A204.1 (cell line): ENCODE results near the gene BCAT1.
"Not testable (repeated sequence)": the region's sequence is repeated elsewhere in the genome, so short reads cannot be mapped to it uniquely, and the experiment has no call there.

Experiments used
- FAIRE-seq: peaks from 2 replicates; lab custom pipeline; 2012; peaks lifted over from hg19 to GRCh38; lab: Jason Lieb, UNC

BCAT1 gene

DNA sequence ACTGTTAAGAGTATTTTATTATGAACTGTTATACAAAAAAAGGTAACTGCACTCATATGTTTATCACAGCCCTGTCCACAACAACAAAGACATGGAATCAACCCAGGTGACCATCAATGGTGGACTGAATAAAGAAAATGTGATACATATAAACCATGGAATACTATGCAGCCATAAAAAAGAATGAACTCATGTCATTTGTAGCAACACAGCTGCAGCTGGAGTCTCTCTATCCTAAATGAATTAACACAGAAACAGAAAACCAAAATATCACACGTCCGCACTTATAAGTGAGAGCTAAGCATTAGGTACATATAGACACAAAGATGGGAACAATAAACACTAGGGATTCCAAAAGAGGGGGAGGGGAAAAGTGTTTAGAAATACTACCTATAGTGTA lies 95.8 kb downstream of the BCAT1 start:
- no peak for FAIRE-seq

DNA sequence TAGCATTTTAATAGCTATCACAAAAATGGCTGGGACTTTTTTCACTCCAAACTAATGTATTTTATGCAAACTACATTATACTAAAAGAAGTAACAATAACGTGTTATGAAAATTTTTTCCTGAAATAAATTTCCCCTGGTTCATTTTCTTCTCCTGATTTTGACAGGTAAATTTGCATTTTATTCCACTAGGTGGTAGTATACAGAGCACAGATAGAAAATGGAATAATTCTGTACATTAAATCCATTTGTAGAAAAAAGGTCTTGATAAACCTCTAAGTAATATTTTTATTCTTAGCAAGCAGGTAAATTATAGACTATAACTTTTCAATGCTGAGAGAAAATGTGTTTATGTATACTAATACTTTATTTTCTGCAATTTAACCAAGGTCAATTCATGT lies 96.5 kb downstream of the BCAT1 start:
- FAIRE-seq = peak; percentile 93

DNA sequence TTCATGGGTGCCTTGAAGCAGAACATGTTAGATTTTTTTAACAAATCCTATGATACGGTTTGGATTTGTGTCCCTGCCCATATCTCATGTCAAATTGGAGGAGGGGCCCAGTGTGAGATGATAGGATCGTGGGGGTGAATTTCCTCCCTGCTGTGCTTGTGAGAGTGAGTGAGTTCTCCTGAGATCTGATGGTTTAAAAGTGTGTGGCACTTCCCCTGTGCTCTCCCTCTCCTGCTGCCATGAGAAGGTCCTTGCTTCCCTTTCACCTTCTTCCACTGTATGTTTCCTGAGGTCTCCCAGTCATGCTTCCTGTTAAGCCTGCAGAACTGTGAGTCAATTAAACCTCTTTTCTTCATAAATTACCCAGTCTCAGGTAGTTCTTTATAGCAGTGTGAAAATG lies 97.0 kb downstream of the BCAT1 start:
- FAIRE-seq = not testable (repeated sequence)

DNA sequence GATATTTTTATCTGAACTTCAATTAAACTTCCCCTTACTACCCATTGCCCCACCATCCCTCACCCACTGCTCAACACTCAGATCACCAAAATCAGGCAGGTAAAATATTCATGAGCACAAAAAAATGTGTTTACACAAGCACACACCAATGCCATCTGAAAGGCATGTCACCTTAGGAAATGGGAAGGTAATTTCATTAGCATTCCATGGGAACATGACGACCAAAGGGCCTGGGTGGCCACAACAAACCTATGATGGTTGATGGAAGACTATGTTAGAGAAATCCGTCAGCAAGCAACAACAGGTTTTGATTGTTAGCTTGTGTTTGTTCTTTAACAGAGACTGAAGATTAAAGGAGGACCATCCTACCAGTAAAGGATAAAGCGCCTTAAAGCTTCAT lies 97.6 kb downstream of the BCAT1 start:
- FAIRE-seq = no peak

DNA sequence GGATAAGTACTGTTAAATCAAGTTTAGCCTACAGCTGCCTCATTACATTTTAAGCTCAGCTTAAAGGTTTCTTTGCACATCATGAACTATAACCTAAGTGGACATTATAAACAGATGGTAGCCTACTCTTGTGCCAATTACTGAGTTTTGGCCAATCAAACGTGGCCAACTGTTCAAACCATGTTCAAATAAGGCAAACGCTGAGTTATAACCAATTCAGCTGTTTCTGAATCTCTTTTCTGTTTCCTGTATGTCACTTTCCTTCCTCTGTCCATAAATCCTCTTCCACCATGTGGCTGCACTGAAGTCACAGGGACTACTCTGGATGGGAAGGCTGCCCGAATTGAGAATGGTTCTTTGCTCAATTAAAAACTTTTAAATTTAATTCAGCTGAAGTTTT lies 98.4 kb downstream of the BCAT1 start:
- FAIRE-seq = no peak

DNA sequence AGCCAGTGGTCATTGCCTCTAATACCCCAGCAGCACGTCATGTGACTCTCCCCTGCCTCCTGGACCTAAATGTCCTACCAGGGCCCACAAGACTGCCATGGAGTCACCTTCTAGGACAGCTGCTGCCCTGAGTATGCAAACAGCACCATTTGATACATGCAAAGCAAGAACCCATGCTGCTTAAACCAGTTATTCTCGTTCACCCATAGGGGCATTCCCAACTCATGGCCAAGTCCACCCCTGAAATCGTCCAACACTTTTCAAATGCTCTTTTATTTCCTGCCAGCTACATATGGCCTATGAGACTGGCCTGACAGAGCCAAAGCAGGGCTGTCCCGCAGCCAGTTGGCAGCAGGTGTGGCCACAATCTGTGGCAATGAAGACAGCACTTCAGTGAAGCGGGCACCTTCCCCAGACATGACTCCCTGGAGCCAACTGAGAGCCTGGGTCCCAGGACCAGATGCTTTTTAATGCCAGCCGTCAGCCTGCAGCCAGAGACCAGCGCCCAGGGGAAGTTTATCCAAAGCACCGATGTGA lies 99.9 kb downstream of the BCAT1 start:
- FAIRE-seq = no peak

DNA sequence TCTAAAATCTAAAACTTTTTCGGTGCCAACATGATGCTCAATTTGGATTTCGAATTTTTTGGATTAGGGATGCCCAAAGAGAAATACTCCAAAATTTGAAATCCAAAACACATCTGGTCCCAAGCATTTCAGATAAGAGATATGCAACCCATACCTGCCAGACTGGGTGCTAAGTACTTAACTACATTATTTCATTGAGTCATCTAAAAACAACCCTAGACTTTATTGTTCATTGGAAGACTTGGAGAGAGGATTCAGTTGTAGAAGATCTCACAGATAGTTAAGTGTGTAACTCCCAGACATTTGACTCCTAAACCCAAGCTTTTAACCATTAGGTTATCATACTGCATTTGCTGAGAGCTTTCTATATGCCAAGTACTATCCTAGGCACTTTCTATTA lies 102.2 kb downstream of the BCAT1 start:
- FAIRE-seq = no peak

DNA sequence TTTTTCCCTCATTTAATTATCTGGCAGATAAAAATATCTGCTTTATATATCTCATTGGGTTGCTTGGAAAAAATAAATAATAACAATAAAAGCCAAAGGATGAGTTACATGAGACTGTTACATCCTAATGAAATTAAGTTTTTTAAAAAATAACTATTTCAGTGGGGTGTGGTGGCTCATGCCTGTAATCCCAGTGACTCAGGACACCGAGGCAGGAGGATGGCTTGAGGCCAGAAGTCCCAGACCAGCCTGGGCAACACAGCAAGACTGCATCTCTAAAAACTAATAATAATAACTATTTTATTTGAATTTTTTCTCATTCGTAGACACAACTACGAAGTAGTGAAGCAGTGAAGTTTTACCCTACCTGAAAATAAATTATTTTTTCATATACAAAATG lies 103.3 kb downstream of the BCAT1 start:
- no peak for FAIRE-seq

DNA sequence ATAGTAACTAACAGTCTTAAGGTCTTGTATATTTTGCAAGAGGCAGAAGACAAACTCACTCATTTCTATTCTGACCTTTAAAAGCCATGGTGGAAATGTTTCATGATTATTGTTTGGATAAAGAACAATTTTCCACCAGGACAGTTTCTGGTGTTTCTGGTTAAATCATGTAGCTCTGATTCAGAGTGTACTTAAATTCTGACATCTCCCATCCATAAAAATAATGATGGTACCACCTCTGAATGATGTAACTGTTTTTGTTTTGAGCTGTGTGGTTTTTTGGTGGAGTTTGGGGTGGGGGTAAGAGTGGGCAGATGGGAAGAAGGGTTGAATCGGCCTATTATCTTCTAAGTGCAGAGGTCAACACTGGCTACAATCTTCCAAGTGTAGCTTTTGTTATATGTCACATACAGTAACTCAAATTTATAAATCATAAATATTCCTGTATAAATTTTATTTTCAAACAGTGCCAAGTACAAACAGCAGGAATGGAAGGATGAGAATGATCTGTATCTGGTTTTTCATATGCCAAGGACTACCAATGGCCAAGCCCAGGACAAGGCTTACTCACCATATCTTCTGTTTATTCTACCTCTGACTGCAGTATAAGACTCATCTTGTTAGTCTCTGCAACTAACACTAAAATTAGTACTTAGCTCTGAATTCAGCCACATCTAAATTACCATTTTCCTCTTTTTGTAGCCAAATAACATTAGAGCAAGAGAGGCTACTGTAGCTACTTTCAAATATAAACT lies 108.7 kb downstream of the BCAT1 start:
- no peak for FAIRE-seq

DNA sequence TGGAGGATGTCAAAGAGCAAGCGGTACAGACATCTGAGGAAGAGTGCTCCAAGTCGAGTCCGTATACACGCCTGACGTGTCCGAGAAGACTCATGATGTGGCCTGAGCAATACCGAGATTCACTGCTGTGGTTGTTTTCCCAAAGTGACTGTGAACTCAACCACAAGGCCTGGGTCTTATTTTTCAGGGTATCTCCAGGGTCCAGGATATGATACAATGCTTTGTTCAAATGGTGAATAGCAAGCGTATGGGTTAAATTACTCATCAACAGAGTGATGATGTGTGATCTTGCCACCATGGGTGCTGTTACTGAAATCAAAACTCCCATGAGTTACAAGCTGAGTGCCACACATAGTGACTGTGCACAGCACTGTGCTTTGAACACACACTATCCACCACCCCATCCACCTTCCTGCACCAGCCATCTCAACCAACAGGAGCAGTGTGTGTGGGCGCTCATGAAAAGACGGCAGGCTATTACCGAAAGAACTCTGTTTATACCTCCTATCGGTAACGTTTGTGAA lies 109.6 kb downstream of the BCAT1 start:
- FAIRE-seq = no peak

DNA sequence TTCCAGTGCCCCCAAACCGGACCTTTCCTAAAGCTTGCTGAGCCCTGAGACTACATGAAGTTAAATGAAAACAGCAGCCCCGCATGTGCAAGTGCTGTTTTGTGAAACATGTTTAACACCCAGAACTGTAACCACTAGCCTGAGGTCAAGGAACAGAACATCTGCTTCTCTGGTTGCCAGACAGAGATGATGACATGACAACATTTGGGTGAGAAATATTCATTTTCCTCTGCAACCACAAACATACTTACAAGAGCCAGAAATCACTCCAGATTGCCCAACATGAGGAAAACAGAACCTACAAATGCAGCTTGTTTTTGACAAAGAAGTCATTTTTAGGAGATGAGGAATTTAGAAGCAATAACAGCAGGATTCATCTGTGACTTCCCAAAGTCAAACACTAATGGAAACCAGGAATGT lies 110.4 kb downstream of the BCAT1 start:
- FAIRE-seq = no peak

DNA sequence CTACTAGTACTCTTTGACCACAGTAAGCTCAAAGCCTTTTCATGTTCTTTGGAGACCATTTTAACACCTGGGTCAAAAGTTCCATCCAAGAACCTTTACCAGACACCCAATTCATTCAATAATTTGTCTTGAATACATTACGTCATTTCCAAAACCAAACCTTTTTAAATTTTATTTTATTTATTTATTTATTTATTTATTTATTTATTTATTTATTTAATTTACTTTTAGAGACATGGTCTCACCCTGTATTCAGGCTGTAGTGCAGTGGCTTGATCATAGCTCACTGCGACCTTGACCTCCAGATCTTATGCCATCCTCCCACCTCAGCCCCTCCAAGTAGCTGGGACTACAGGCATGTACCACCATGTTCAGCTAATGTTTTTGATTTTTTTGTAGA lies 113.5 kb downstream of the BCAT1 start:
- FAIRE-seq = no peak

DNA sequence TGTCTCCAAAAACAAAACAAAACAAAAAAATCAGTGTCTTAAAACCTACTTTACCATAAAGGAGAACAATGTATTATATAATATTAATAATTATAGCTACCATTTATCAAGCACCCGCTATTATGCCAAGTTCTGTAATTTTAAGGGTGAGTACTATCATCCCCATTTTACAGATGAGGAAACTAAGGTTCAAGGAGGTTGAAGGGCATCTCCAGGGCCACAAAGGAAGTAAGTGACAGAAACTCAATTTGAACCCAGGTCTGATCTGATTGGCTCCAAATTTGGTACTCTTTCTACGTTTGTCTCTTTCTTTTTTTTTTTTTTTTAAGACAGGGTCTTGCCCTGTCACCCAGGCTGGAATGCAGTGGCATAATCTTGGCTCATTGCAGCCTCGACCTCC lies 115.4 kb downstream of the BCAT1 start:
- FAIRE-seq = no peak

DNA sequence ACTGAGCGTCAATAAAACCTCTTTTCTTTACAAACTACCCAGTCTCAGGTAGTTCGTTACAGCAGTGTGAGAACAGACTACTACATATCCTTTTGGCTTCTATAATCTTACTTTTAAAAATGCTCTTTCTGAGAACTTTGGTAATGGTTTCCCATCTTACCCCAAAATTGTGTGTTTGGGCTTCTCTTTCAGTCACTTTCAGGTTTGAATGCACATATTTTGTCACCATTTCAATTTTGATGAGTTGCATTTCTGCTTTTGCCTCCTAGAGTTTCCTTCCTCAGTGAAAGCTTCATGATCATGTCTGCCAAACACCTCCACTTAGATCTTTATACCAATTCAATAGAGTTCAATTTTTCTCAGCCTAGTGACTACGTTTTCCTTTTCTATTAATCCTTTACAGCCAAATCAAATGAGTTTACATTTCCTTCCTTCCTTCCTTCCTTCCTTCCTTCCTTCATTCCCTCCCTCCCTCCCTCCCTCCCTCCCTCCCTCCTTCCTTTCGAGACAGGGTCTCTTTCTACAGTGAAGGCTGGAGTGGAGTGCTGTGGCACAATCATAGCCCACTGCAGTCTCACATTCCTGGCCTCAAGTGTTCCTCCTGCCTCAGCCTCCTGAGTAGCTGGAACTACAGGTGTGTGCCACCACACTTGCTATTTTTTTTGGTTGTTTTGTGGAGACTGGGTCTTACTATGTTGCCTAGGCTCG lies 124.9 kb downstream of the BCAT1 start:
- FAIRE-seq = no peak

DNA sequence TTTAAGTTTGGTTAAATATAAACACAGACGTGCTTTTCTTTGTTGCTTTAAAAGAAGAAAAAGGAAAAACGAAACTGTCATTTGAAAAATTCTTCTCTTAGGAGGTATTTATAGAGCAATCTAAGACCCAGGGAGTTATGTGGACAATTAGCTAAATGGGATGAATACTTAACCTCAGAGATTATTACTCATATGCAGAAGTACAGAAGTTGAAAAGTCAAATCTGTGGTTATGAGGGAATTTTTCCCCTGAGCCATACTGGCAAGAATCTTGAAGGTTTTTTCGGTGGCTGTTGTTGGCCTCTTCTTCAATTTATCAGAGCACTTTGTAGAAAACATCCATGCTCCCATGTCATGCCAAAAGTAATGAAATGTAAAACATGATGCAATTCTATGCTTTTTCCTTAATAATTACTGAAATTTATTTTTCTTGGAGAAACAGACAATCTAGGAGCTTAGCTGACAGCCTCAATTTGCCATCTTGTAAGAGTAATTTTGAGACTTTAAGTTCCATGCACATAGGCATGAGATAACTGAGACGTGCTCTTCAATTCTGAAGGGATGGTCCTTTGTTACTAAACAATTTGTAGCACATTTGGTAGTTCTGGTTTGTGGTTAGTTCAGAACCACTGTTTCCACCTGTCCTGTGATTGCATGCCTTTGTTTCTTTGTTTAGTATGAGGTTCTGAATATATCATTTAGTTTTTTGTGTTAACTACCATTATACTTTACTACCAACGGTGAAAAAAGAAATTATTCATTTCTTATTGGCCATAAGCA lies 126.6 kb downstream of the BCAT1 start:
- no peak for FAIRE-seq

DNA sequence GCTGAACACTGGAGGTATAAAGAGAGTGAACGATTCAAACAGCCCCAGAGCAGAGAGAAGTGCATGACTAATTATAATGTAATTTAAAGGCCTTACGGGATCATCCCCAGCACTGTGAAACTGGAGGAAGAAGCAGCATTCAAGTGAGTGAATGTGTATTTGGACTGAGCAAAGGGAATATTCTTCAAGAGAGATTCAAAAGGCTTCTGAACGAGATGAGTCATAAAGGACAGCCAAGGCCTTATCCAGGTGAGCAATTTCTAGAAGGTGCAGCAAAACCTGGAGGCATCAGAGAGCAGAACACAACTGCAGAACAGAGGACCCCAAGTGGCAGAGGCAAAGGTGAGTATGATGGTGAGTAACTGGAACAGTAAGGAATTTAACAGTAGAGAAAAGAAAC lies 127.2 kb downstream of the BCAT1 start:
- FAIRE-seq = no peak

DNA sequence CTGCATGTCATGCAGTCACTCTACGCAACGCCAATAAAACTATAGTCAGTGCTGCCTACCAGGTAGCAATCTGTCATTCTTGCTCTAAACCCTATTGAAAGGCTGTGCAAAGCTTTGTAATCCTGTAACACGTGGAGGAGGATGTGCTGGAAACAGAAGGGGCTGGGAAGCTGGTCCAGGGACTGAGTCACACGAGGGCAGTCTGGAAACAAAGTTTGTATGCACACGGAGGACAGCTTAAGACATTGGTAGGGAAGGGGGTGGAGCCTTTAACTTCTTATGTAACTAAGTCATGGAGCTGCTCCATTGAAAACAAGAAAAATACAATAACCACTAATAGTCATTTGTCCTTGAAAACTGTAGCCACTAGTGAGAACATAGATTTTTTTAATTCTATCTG lies 128.0 kb downstream of the BCAT1 start:
- FAIRE-seq = no peak

DNA sequence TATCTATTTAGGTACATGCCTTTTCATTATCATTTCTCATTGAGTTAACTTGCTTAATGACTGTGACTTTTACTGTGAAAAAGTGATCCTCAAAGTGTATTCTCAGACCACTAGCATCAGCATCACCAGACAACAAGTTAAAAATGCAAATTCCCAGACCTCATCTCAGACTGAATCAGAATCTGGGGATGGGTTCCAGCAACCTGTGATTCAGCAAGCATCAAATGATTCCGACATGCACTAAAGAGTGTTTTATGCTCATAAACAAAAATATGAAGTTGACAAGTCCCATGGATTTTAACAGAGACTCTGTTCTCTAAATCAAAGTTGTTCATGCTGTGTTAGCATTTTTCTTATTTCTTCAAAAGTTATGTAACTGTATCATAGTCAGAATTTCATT lies 130.6 kb downstream of the BCAT1 start:
- no peak for FAIRE-seq

DNA sequence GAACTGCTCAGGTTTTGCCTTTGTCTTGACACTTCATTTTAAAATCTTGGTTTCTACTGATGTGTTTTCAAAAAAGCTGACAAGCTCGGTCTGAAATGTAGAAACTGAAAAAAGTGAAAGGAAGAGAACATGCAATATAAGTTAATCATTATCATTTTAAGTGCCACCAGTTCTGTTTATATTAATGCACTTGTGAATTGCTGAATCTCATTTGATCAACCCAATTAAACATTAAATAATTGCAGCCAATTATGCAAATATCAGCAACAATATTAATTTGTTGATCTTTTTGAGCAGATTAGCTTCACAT lies 133.8 kb downstream of the BCAT1 start:
- no peak for FAIRE-seq

DNA sequence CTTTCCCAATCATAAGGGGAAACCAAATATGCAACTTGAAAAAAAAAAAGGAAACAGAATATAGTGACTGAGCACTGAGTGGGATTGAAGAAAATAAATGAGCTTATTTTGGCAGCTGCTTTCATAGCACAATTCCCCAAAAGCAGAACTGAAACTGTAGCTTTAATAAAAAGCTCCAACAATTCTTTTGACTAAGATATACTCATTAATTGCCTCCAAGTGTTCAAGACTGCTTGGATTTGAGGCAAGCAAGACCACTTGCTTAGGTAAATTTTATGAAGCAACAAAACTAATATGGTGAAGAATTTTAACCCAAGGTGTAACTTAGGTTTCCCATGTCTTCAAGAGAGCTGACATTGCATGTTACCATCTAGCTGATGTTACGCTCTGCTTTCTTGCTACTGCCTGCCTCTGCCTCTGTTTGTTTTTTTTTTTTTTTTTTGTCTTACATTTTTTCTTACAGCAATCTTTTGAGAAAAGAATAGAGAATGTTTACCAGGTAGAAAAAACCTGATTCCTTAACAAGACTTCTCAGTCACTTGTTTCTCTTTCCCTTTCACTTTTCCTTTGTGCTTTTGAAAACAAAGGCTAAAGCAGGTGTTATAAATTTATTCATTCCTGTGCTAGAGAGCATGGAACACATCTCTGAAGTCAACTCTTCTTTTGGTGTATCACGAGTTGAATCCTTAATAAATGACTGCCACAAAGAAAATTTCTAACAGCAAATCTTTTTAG lies 134.4 kb downstream of the BCAT1 start:
- no peak for FAIRE-seq

DNA sequence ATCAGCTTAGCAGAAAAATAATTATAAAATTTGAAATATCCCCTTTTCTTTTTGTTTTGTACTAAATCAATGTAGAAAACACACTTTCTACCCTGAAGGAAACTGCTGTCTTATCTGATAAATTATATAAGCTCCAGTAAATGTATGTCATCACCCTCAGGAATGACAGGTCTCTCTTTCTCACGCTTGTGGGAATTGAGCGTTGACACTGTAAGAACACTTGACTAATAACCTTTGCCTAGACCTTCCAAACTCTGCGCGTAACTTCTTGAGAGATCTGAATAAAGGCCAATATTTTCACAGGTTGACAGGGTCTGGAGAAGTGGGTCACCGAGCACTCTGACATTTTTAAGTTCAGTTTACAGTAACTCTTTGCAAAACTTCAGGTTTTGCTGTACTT lies 138.5 kb downstream of the BCAT1 start:
- no peak for FAIRE-seq

DNA sequence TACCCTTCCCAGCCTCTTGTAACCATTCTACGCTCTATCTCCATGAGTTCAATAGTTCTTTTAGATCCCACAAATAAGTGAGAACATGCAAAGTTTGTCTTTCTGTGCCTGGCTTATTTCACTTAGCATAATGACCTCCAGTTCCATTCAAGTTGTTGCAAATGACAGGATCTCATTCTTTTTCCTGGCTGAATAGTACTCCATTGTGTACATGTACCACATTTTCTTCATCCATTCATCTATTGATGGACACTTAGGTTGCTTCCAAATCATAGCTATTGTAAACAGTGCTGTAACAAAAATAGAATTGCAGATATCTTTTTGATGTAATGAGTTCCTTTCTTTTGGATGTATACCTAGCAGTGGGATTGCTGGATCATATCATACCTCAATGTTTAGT lies 139.6 kb downstream of the BCAT1 start:
- not testable (repeated sequence) for FAIRE-seq
